IPS DF 6.9 (cell line): Measurements from ENCODE around the gene PPP1R3D.

Source experiments
- DNase-seq: peaks from one replicate; pipeline ENCODE4 v3.0.0-alpha.2; 2013; ENCODE audit warnings: low read depth, low spot score
- H3K27ac ChIP-seq: one replicate; pipeline ENCODE4 v1.5.1; 2013; ENCODE audit warnings: low read length, control low read depth
- H3K27me3 ChIP-seq: 2 replicates; pipeline ENCODE4 v1.6.1; 2013; ENCODE audit warnings: mild to moderate bottlenecking, low read length; ENCODE audit not compliant: control insufficient read depth, insufficient read depth
- H3K36me3 ChIP-seq: 2 replicates; pipeline ENCODE4 v1.6.1; 2013; ENCODE audit warnings: low read length; ENCODE audit not compliant: control insufficient read depth, insufficient read depth
- H3K4me1 ChIP-seq: 2 replicates; pipeline ENCODE4 v1.6.1; 2013; ENCODE audit warnings: low read length; ENCODE audit not compliant: control insufficient read depth, insufficient read depth
- H3K4me3 ChIP-seq: 2 replicates; pipeline ENCODE4 v1.5.1; 2013; ENCODE audit warnings: mild to moderate bottlenecking, low read length
- H3K9me3 ChIP-seq: 2 replicates; pipeline ENCODE4 v1.6.1; 2013; ENCODE audit warnings: low read length, inconsistent platforms; ENCODE audit not compliant: control insufficient read depth, insufficient read depth
- WGBS: extraction: QIAGEN DNeasy Blood & Tissue Kit; methylation state at CpG from one replicate; pipeline ENCODE4 v1.1.7; 2013; ENCODE audit warnings: mixed read lengths, missing lambda C conversion rate; ENCODE audit not compliant: insufficient read length, insufficient coverage; 5-methylcytosine and 5-hydroxymethylcytosine counted together

The PPP1R3D gene

GRCh38 chr20:59948828-59949720, 9.0 kb upstream of the PPP1R3D start:
- no peaks in the 10 kb centered on the region for H3K4me1 ChIP-seq
- no peak overlapping the region for H3K27ac ChIP-seq
- no peaks in the 10 kb centered on the region for H3K9me3 ChIP-seq
- no CpG with 5 or more reads among the region's 7 CpGs for WGBS
- H3K36me3 ChIP-seq, result peaks cover 7% of the 10 kb centered on the region
- H3K4me3 ChIP-seq, result no peak overlapping the region
- DNase-seq, result no peak
- H3K27me3 ChIP-seq, result no peaks in the 10 kb centered on the region

DNA sequence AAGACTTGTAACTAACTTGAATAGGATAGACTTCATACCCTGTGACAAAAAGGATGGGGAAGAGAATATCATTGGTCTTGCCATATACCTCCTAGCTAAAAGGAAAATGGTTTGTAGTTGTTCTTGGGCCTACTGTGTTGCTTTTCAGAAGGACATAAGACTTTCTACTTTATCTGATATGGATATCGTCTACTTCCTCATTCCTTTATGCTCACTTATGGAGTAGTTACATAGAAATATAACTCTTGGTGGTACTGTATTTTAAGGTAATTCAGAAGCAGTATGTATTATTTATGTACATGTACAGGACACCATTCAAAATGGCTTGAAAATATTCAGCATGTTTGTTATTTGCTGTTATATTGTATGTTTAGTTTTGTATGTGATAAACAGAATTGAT, 8.1 kb upstream of the PPP1R3D start:
- no peak for DNase-seq

GRCh38 chr20:59947376-59947775, 7.3 kb upstream of the PPP1R3D start:
- no peaks in the 10 kb centered on the region for H3K4me1 ChIP-seq
- H3K4me3 ChIP-seq, result no peak overlapping the region
- DNase-seq, result no peak
- H3K36me3 ChIP-seq, result peaks cover 7% of the 10 kb centered on the region
- no CpG with 5 or more reads among the region's 8 CpGs for WGBS
- no peaks in the 10 kb centered on the region for H3K9me3 ChIP-seq
- no peaks in the 10 kb centered on the region for H3K27me3 ChIP-seq
- no peak overlapping the region for H3K27ac ChIP-seq

More for the DNA sequence above, 8.1 kb upstream of the PPP1R3D start:
- Histone ChIP-seq H3K27me3 (no peaks in the 10 kb centered on the region), H3K9me3 (no peaks in the 10 kb centered on the region), H3K36me3 (peaks cover 7% of the 10 kb centered on the region), H3K4me3 (no peak overlapping the region), H3K27ac (no peak overlapping the region), H3K4me1 (no peaks in the 10 kb centered on the region)
- WGBS, result no CpG with 5 or more reads among the region's 1 CpG

DNA sequence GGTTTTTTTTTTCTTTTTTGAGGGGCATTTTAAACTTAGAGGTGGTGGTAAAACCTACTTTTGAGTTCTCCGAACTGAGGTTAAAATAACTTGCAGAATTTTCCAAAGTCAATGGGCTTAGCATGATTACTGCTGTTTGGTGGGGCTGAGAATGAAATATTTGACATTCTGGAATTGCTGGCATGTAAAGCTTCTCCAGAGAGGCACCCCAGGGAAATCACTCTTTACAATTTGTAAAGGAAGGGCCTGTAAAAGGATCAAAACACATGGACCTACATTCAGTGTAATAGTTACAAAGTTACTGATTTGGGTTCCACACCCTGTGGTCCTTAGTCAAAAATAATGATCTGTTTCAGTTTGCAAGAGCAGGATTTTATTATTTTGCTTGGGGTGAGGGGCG, 5.6 kb upstream of the PPP1R3D start:
- H3K4me1 ChIP-seq, result no peaks in the 10 kb centered on the region
- no peaks in the 10 kb centered on the region for H3K9me3 ChIP-seq
- H3K4me3 ChIP-seq, result no peak overlapping the region
- no peaks in the 10 kb centered on the region for H3K27me3 ChIP-seq
- no peak for DNase-seq
- H3K36me3 ChIP-seq, result peaks cover 7% of the 10 kb centered on the region
- H3K27ac ChIP-seq, result no peak overlapping the region
- no CpG with 5 or more reads among the region's 2 CpGs for WGBS

DNA sequence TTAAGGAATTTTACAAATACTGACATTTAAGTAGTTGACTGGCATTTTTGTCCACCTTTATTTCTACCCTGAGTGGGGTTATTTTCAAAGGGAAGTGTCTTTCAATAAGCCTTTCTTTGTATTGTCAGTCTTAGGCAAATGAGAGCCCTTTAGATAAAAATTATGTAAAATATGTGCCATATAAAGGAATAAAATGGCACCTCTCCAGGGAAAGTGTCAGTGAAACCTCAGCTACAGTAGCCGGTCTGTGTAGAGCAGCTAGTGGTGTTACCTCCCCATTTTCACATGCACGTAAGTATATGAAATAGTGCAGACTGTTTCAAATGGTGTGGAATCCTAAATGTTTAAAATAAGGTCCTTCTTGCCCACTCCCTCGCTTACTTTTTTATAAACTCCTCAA, 5.1 kb upstream of the PPP1R3D start:
- no peak for DNase-seq
- Histone ChIP-seq H3K4me1 (no peaks in the 10 kb centered on the region), H3K36me3 (peaks cover 7% of the 10 kb centered on the region), H3K4me3 (no peak overlapping the region), H3K9me3 (no peaks in the 10 kb centered on the region), H3K27me3 (no peaks in the 10 kb centered on the region), H3K27ac (no peak overlapping the region)
- WGBS, result no CpG with 5 or more reads among the region's 3 CpGs

DNA sequence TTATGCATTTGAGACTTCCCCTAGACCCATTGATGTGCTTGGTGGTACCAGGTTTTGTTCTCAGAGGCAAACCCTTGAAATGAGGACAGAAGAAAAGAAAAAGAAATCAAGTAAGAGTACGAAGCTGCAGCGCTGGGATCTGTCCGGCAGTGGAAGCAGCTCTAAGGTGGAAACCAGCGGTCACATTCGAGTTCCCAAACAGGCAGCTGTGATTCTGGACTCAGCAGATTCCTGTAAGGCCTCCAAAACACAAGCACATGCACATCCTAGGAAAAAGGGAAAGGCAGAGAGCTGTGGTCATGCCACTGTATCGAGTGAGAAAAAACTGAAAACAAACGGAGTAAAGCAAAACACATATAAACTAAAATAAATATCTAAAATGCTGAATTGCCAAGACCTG, 4.6 kb upstream of the PPP1R3D start:
- Histone ChIP-seq H3K4me1 (no peaks in the 10 kb centered on the region), H3K36me3 (peaks cover 7% of the 10 kb centered on the region), H3K4me3 (no peak overlapping the region), H3K9me3 (no peaks in the 10 kb centered on the region), H3K27ac (no peak overlapping the region), H3K27me3 (no peaks in the 10 kb centered on the region)
- no peak for DNase-seq
- no CpG with 5 or more reads among the region's 7 CpGs for WGBS

DNA sequence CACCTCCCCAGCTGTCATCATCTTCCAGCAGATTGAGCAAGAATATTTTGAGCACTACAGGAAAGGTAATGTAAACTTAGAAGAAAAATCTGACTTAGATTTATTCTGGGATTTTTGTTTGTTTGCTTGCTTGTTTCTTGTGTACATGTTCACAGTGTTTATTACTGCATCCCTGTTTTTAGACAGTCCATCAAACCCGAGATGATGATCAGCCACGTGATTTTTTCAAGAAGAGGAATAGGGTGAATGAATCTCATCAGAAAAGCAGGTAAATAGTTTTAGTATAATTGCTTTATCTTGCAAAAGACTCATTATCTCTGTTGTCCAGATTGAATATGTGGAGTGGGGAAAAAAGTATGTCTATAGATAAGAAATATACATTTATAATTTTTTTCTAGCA, 2.1 kb upstream of the PPP1R3D start:
- DNase-seq, result no peak
- H3K36me3 ChIP-seq, result peaks cover 7% of the 10 kb centered on the region
- no CpG with 5 or more reads among the region's 2 CpGs for WGBS
- peaks cover 4% of the 10 kb centered on the region; the same call in 1 of the 2 replicates for H3K27me3 ChIP-seq
- H3K9me3 ChIP-seq, result no peaks in the 10 kb centered on the region
- no peak overlapping the region for H3K27ac ChIP-seq
- no peak overlapping the region for H3K4me3 ChIP-seq
- H3K4me1 ChIP-seq, result no peaks in the 10 kb centered on the region

- WGBS, result no CpG with 5 or more reads among the region's 4 CpGs
- no peaks in the 10 kb centered on the region for H3K9me3 ChIP-seq
- H3K4me3 ChIP-seq, result peak overlapping the region; percentile 63; the same call in 1 of the 2 replicates
- peaks cover 4% of the 10 kb centered on the region; the same call in 1 of the 2 replicates for H3K27me3 ChIP-seq
- H3K27ac ChIP-seq, result no peak overlapping the region
- no peak for DNase-seq
- H3K36me3 ChIP-seq, result peaks cover 7% of the 10 kb centered on the region
- H3K4me1 ChIP-seq, result no peaks in the 10 kb centered on the region
Observed at GRCh38 chr20:59940956-59941294, 820 bp upstream of the PPP1R3D start.

- DNase-seq, result no peak
- no peak overlapping the region for H3K27ac ChIP-seq
- no CpG with 5 or more reads among the region's 24 CpGs for WGBS
- H3K9me3 ChIP-seq, result no peaks in the 10 kb centered on the region
- H3K4me3 ChIP-seq, result peak overlapping the region; percentile 63; the same call in 1 of the 2 replicates
- no peaks in the 10 kb centered on the region for H3K4me1 ChIP-seq
- peaks cover 4% of the 10 kb centered on the region; the same call in 1 of the 2 replicates for H3K27me3 ChIP-seq
- peaks cover 7% of the 10 kb centered on the region for H3K36me3 ChIP-seq
Observed at GRCh38 chr20:59939879-59940128, 301 bp downstream of the PPP1R3D start.

- H3K4me3 ChIP-seq, result peak overlapping the region; percentile 63; the same call in 1 of the 2 replicates
- no peak for DNase-seq
- no peak overlapping the region for H3K27ac ChIP-seq
- H3K36me3 ChIP-seq, result peaks cover 2% of the 10 kb centered on the region; the same call in 1 of the 2 replicates
- WGBS, result no CpG with 5 or more reads among the region's 104 CpGs
- no peaks in the 10 kb centered on the region for H3K9me3 ChIP-seq
- H3K4me1 ChIP-seq, result no peaks in the 10 kb centered on the region
- H3K27me3 ChIP-seq, result peaks cover 5% of the 10 kb centered on the region; the same call in 1 of the 2 replicates
Observed at GRCh38 chr20:59939052-59939878, 840 bp downstream of the PPP1R3D start.
